Daoy (cell line): ENCODE results near the gene AP3B1. TPM values are rescaled to one million over a fixed set of nuclear protein-coding genes. Genes with fewer than 3 reads are reported as not detected.
A peak's percentile ranks its signal among the peaks of the same experiment; 100 is the strongest.

ENCODE experiments used
- DNase-seq: peaks from one replicate; pipeline ENCODE4 v3.0.0-alpha.2; 2015; ENCODE audit warnings: low read depth
- total RNA-seq: library from RNA; depleted of rRNA; stranded (reverse); fragments of >200 nt; shearing (Covaris generic); gene quantifications from 2 replicates; pipeline ENCODE4 v1.2.3, GENCODE V29; 2014

The AP3B1 gene
- total RNA-seq, 1 experiment from 2014 or later: 39.0 TPM

DNA sequence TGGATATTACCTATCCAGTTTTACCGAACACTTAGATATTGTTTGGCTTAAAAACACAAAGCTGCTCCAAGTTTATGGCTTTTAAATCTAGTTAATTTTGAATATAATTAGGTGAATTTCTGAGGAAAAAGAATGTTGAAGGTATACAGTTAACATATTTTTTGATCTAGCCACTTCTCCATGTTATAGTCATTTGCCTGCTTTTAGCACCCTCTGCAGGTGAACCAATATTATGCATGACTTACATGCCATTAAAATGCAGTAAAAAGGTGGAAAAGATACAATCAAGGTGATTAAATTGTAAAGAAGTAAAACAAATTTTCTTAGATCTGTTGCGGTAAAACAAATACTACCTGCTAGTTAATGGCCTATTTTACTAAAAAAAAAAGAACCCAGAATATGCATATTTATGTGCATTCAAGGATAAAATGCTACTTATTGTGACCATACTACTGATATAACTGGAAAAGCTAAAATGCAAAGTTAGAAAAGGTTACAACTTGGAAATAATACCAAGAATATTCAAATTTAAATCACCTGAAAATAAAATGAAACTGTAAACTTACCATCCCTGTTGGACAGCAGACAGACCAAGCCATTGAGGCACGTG is 132.1 kb downstream of the AP3B1 start:
- DNase-seq: peak; percentile 27

DNA sequence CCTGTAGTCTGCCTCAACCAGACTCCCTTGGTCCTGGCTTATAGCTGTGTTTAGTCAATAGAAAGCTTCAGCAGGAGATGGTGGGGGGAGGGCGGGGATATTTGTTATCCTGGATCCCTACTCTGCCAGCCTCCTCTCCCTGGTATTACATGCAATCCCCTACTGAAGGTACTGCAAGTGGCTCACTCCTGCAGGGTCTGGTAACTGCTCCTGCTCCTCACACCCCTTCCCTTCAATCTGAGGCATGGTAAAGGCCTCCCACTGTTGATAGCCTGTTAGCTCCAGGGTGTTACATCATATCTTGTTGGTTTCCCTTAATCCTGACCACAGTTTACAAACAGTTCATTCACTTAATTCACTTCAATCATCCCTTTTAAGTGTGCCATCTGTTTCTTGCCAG is 137.5 kb downstream of the AP3B1 start:
- DNase-seq: no peak

DNA sequence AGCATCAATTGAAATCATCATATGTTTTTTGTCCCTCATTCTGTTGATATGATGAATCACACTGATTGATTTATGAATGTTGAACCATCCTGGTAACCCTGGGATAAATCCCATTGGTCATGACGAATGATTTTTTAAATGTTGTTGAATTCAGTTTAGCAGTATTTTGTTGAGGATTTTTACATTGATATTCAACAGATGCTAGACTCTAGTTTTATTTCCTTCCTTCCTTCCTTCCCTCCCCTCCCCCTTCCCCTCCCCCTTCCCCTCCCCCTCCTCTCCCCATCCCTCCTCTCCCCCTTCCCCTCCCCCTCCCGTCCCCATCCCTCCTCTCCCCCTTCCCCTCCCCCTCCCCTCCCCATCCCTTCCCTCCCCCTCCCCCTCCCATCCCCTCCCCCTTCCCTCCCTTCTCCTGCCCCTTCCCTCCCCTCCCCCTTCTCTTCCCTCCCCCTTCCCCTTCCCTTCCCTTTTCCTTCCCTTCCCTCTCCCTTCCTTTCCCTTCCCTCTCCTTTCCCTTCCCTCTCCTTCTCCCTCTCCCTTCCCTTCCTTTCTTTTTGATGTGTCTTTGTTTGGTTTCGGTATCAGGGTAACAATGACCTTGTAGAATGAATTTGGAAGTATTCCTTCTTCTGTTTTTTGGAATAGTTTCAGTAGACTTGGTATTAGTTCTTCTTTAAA is 142.8 kb downstream of the AP3B1 start:
- DNase-seq: no peak

DNA sequence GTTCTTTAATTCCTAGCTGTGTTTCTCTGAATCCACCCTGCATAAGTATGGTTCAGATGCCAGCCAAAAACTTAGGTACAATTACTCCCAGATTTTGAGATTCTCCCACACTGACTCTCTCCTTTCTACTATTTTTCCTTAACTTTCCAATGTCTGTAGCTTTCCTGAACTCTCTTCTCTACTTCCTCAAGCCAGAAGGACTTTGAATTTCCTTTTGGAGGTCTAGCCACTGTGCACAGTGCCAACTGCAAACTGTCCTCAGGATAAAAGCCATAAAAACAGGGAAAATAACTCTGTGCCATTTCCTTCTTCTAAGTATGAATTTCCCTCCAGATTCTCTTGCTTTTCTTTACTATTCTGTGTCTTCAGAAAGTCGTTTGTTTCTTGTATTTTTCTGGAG is 157.2 kb downstream of the AP3B1 start:
- DNase-seq: no peak

DNA sequence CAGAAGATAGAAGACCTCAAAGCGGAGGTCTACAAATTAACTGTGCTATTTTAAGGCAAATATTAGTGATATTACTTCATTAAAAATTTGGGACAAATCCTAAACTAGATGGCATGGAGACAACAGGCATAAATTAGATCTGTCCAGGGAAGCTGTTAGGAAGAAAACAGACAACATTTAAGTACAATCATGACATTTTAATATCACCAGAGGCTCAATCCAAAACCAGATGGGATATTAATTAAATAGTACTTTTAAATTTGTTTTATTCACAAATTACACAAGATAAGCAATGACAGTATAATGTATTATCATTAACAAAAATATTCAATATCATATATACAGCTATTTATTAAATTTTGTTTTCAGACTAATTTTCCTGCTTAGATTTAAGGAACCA is 161.1 kb downstream of the AP3B1 start:
- no peak for DNase-seq

DNA sequence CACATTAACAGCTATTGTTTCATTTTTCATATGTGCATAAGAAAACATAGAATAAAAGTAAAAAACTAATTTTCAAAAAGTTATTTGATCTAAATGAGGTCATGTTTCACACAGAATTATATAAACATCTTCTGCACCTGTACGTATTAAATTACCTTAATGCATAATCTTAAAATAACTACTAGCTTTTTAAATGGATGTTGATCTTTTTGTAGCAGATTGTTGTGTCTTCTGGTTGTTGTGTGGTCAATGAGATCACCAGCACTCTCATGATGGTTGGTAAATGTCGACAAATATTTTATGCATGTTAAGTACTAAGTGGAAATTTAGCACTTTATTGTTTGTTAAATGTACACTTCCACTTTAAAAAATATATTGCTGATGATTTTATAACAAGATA is 162.0 kb downstream of the AP3B1 start:
- no peak for DNase-seq

DNA sequence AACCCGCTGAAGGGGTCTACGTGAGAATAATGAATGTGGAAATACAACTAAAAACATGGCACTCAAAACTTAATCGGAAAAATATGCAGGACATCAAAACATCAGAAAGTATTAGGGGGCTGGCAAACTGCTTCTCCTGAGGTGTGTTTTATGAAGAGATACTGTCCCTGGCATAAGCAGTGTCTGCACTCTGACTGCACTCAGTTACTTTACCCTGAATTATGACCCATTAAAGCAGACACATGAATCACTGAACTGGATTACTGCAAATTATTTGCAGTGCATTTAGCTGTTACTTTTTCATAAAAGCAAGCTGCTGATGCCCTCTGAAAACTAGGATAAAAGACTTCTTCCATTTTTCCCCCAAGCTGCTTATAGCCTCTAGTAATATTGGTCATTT is 164.9 kb downstream of the AP3B1 start:
- DNase-seq: no peak

DNA sequence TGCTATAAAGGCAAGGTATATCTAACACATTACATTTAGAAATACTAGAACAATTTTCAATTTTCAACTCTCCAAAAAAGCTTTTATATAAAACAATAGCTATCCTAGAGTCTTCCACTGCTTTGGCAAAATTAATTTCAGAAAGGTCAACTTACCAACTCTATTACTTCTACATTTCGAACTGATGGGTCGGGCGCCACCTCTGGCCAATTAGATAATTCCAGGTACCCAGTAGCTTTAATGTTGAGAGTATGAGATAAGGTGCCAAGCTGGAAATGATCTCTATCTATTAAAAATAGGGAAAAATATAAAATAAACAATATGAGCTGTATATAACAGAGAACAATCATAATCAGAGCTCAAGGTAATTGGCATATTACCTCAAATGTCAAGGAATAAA is 166.6 kb downstream of the AP3B1 start:
- no peak for DNase-seq

DNA sequence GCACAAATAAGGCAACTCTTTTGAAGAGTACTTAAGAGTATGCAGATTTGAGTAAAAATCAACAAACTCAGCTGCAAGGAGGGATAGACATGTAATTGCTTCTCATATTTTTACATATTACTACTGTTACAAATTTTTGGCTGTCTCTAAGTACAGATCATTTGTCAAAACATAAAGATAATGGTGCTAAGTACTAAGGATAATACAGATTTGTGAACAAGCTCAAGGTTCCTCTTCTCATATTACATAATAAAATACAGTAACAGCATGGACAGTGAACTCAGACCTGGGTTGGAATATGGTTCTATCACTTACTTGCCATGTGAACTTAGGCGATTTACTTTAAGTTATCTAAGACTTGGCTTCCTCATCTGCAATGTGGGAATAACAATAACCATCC is 168.0 kb downstream of the AP3B1 start:
- no peak for DNase-seq

DNA sequence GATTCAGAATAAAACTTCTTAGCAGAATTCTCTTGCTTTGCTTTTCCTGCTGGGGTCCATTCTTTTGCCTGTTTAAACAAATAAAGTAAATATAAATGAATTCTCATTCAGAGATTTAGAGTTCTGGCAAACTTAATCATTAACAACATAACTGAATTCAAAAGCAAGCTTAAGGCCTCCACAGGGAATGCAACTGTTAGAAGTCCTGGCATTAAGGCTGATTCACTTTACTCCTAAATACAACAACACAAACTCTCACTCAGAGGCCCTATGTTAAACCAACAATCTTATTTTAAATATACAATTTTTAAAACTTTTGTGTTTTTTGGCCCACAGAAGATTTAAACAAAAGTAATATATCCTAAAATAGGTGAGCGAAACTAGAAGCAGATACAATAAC is 178.3 kb downstream of the AP3B1 start:
- no peak for DNase-seq

DNA sequence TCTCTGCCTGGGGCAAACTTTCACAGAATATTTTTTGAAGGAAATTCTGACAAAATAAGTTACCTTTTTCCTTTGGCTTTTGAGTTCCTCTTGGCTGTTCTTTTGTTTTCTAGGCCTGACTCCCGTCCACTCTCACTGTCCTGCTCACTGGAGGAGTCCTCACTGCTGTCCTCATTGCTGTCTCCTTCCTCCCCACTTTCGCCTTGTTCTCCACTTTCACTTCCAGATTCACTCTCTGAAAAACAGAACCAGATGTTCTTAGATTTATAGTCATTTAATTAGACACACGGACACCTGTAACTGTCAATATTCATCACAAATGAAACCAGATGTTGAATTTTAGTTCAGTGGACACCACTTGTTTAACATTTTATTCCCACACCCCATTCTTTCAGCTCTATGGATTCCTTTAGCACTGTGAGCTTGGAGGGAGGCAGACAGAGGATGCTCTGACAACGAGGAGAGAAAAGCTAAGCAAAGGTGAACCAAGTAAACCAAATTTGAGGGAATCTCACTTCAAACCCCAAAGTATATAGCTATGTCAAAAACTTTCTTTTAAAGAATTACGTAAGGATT is 180.7 kb downstream of the AP3B1 start:
- DNase-seq: no peak

DNA sequence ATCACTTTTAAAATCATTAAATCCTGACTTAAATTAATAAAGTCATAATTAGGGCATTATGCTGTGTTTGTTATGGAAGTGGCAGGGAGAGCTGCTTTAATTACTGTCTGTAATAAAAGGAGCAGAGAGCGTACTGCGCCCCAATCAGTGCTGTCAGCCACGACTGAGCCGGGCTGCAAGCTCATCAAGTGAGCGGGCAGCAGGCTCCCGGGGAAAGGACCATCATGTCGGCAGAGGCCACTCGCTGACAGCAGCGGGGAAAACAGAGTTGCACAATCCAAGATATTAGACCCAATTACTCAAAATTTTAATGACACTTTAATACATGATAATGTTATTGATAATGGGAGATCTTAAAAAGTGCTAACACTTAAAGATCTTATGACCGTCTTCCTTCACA is 181.6 kb downstream of the AP3B1 start:
- DNase-seq: no peak

DNA sequence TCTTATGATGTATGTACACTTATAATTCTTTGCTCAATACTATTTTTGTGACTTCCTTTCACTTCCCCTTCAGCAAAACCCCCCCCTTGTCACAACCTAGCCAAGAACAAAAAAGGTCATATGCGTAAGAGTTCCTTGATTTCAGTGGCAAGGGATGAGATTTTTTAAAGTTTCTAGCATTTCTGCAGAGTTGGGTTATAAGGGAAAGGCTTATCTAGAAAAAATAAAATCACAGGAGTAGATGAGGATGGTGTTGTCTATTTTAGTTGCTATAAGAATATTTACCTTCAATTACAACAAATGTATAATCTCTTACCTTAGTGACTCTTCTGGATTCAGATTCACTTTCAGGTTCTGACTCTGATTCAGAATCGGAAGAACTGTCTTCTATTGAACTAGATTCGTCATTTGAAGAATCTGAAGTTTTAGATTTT is 184.6 kb downstream of the AP3B1 start:
- DNase-seq: no peak

DNA sequence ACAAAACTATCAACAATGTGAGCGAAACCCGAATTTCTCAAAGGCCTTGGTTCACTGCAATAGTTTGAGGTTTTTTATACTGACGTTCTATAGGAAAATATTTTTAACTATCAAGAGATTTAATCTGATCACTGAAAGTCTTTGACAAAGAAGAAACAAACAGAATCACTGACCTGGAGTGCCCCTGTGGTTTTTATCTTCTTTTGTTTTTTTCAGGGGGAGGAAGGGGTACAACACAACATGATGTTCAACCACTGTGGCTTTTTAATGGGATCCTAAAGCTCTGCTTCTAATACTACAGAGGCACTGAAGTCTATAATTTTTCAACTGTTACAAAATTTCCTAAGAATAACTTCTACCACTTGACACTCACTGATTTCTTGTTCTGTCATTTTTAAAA is 185.9 kb downstream of the AP3B1 start:
- no peak for DNase-seq

DNA sequence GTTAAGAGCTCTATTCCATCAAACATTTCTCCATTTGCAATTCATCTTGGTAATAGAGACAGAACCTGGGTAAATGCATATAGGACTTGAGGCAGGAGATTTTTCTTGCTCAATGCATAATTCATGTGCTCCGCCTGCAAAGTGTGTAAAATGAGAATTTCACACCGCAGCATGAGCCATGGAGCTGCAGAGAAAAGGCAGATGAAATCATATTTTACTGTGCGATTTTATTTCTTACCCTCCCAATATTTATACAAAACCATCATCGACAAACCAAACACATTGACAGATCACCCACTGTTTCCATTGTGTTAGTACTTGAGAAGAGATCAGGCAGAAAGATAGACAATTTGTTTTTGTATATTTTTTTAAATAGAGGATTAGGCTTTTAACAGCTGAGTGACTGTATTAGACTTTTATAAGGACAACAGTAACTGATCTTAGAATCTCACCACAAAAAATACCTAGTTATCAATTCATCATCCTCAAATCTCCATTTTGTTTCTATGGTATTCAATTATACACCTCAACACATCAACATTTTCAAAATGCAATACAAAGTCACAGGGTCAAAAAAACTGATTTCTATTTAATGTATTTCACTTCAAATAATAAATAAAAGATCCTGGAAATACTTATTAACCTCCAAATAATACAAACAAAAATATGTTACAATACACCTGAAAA is 191.1 kb downstream of the AP3B1 start:
- no peak for DNase-seq

DNA sequence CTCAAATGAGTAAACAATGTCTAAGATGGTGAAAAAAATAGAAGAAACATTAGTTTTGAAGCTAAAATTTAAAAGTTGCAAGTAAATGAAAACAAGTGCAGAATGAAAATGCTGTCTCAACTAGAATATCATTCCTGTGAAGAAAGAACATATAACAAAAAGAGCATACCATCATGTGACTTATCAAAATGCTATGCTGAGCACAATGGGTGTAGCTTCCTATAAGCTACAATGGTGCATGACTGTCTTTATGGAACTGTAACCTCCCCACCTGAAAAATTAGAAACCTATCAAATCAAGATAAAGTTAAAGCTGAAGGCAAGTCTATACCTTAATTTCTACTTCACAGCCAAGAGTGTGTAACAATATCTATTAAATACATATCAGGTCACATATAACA is 192.0 kb downstream of the AP3B1 start:
- DNase-seq: no peak

DNA sequence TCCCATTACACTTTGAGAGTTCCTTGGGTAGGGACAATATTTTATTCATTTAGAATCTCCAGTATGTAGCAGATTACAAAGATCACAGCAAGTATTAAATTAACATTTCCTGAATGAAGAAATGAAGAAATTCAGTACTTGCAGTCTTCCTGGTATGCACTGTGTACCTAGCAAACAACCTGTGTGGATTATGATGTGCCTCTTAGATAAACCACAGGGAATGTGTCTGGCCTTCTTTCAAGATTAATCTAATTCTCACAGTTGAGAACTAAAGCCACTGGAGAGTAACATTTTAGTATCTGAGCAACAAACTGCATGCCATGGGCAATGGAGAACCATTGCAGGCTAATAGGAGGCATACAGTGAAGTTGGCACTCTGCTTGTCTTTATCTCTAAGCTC is 199.4 kb downstream of the AP3B1 start:
- DNase-seq: no peak

DNA sequence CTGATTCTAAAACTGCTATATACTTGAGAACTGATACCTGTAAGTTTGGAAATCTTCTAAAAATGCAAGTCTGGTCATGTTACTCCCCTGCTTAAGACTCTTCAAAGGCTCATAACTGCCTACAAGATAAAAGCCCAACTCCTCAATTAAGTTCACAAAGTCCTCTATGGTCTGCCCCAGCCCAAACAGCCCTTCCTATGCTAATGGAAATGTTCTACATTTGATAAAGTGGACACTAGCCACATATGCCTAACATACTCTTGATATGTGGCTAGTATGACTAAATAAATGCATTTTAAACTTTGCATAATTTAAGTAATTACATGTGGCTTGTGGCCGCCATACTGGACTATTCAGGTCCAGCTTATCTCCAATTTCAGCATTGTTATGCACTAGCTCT is 204.5 kb downstream of the AP3B1 start:
- DNase-seq: no peak

DNA sequence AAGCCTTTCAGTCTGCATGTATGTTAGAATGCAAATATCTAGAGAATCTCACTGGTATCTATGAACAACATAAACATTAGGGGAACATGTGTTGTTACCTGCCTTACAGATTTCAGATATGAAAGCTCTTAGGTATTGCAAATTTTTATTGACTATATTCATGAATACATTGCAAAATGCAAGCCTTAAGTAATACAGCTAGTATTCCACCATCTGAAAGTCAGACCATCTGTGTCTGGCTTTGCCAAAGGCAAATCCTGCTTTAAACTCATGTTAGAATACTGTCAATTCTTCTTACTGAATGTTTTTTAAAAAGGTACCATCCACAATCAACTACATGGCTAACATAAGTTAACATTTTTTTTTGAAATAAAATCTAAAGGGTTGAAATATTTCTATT is 215.6 kb downstream of the AP3B1 start:
- no peak for DNase-seq

DNA sequence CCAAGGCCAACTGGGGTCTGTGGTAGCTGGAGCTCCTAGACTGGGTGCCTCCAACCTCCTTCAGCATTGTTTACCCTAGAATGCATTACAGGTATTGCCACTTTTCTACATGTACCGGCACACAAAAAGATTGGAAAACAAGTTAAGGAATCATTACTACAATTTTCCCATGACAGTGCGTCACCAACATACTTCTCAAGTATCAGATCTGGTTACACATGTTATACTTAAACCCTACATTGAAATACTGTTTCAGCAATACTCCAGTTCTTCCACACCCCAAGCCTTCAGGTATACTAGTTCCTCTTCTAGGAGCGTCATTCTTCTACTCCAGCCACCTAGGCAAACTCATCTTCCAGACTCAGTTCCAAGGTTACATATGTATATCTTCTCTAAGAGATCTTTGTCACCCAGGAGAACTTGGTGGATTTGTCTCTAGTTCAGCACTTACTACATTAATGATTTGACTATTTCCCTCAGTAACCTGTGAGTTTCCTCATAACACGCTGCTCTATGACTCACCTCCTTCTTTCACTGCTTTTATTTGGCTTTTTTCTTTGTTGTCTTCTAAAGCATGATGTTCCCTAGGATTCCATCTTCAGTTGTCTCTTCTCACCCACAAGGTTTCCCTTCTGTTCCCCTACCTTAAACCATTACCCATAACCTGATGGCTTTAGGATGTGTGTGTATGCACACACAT is 217.0 kb downstream of the AP3B1 start:
- DNase-seq: no peak

DNA sequence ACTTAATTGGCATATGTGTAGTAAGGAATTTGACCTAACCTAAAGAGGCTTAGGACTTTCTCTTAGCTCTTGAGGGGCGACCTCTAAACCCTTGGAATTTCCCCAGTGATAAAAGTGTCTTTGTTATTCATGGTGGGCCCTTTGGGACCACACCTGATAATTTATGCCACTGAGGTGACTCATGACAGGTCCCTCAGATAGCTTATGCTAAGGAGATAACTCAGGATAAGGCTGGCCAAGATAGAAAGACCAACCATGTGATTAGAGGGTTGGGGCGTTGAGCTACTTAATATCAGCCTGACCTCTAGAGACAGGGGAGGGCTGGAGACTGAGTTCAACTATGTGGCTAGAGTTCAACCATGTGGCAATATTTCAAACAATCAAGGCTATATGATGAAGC is 218.1 kb downstream of the AP3B1 start:
- peak; percentile 8 for DNase-seq

DNA sequence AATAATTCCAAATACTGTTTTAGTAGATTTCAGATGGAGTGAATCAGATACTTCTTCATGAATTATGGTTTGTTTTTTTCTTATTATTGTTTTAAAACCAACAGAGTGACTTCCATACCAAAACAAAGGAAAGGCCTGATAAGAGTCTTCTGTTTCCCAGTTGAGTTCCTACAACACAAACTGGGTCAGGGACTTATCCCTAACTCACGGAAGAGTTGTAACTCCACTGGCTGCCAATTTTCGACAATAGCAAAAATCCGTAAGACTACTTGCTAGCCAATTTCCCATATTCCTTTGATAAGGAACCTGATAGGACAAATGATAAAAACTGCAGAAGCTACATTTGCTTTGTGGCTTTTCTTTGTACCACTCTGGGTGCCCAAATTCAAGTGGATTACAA is 219.2 kb downstream of the AP3B1 start:
- DNase-seq: no peak
